Measurements from ENCODE around the gene TTC7B. TPM values are rescaled to one million over a fixed set of nuclear protein-coding genes. Genes with fewer than 3 reads are reported as not detected.

TTC7B gene
- total and polyA plus RNA-seq, 2 of the 8 experiments (the other 6 are each of a cell fraction or from before 2014, with no cell fraction given) = 23.7 to 34.0 TPM

DNA sequence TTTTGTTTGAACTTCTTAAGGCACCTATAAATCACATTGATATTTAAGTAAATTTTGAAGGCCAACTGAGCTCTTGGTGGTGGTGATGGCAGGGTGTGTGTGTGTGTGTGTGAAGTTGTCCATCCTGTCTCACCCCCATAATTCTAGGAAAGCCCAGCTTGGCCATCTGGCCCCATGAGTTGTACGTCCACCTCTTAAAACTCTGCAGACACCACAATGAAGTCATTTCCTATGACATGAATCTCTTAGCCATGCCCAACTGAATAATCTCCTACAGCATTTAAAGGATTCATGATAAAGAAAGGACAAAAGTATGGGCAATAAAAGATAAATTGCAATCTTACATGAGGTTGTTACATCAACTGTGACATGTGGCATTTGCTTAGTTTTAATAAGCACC lies 123.4 kb downstream of the TTC7B start:
- Histone ChIP-seq H2BK120ac (replicated peaks; ENCODE audit: low read depth, low read length) (no peak overlapping the region), H4K8ac (ENCODE audit: extremely low read depth, insufficient read depth, low read length) (no peak overlapping the region), H3K79me1 (ENCODE audit: low read depth, low read length) (no peaks in the 10 kb centered on the region), H3K9ac (replicated peaks in 1 of 4; ENCODE audit: extremely low read depth in 1 of 4, low read depth in 3 of 4, low read length in 3 of 4) (no peak overlapping the region), H2BK5ac (ENCODE audit: low read depth, low read length) (no peak overlapping the region), H3K4me3 (ENCODE audit: extremely low read depth in 1 of 4, insufficient read depth in 2 of 4, low read depth in 3 of 4, low read length in 4 of 4) (no peak overlapping the region), H2BK15ac (ENCODE audit: low read length) (no peak overlapping the region), H3K18ac (ENCODE audit: extremely low read depth, low read length) (no peak overlapping the region), H3K56ac (replicated peaks; ENCODE audit: insufficient read length, low read depth, low read length) (no peak overlapping the region), H3K23ac (ENCODE audit: insufficient read length) (no peak overlapping the region), H2AFZ (ENCODE audit: low read length) (no peak overlapping the region), H3K27me3 (replicated peaks in 1 of 4; ENCODE audit: control insufficient read depth in 3 of 4, extremely low read depth in 1 of 4, insufficient read depth in 3 of 4, low read length in 3 of 4) (no peaks in the 10 kb centered on the region), H2BK12ac (ENCODE audit: low read depth, low read length) (no peak overlapping the region), H3K14ac (ENCODE audit: insufficient read length) (no peak overlapping the region), H3K23me2 (ENCODE audit: low read depth, low read length) (no peaks in the 10 kb centered on the region), H4K5ac (ENCODE audit: insufficient read length, low read depth, low read length) (no peak overlapping the region), H3K9me3 (ENCODE audit: insufficient read depth in 2 of 2, low read depth in 1 of 2, low read length in 1 of 2) (no peaks in the 10 kb centered on the region), H2BK20ac (ENCODE audit: low read length) (no peak overlapping the region), H3K36me3 (ENCODE audit: control insufficient read depth in 2 of 4, insufficient read depth in 4 of 4, low read length in 3 of 4) (no peaks in the 10 kb centered on the region), H4K20me1 (replicated peaks in 1 of 2; ENCODE audit: control insufficient read depth in 1 of 2, insufficient read depth in 2 of 2, low read length in 2 of 2) (no peaks in the 10 kb centered on the region), H3K4ac (replicated peaks; ENCODE audit: insufficient read length, low read depth, low read length) (no peak overlapping the region), H3K4me2 (ENCODE audit: insufficient read depth in 1 of 2, low read depth in 2 of 2, low read length in 2 of 2) (no peak overlapping the region), H3K27ac (ENCODE audit: low read depth, low read length) (no peak overlapping the region), H2AK5ac (ENCODE audit: low read depth, low read length) (no peak overlapping the region), H4K91ac (replicated peaks; ENCODE audit: insufficient read length, low read length) (no peak overlapping the region), H3K79me2 (ENCODE audit: control insufficient read depth in 1 of 2, insufficient read depth in 2 of 2, low read length in 2 of 2) (no peaks in the 10 kb centered on the region), H3K4me1 (replicated peaks in 1 of 4; ENCODE audit: control insufficient read depth in 3 of 4, insufficient read depth in 4 of 4, low read length in 3 of 4) (peaks cover 0 to 3% (median 0%) of the 10 kb centered on the region in 4 experiments; a peak in 2 of 7 replicates)
- WGBS, 2 experiments (ENCODE audit: extremely low coverage in 1 of 2, insufficient coverage in 1 of 2, insufficient read length in 1 of 2, insufficient replicate concordance in 2 of 2, low coverage in 1 of 2, low lambda C conversion rate in 2 of 2, missing lambda C conversion rate in 1 of 2) = 90% methylated on average over 1 of the region's 1 CpG; no CpG with 5 or more reads in 1 of the 2 experiments
- DNase-seq (ENCODE audit: low read depth in 1 of 2, low spot score in 2 of 2) = no peak
- no peak for FAIRE-seq
- ChIA-PET POLR2A (ENCODE audit: partially characterized antibody) (interaction anchor here (0.5 kb wide), 1 partner anchor 187 kb away, joined by 3 read pairs; no protein-coding TSS in a partner anchor), CTCF (ENCODE audit: partially characterized antibody) (interaction anchor here (0.8 to 1.0 kb wide), 2 partner anchors 68 to 122 kb away, joined by 3 read pairs; no protein-coding TSS in a partner anchor)
- TF ChIP-seq EGR1 (IDR thresholded peaks at IDR 0.05; ENCODE audit: borderline replicate concordance, low read depth, low read length) = no peak
- TF ChIP-seq RBBP5 (IDR thresholded peaks at IDR 0.05; ENCODE audit: borderline replicate concordance, low read depth, low read length) = no peak
- TF ChIP-seq SAP30 (IDR thresholded peaks at IDR 0.05; ENCODE audit: insufficient read depth, insufficient replicate concordance, low read length) = no peak
- TF ChIP-seq NANOG (IDR thresholded peaks at IDR 0.05; ENCODE audit: insufficient read depth, low read depth, low read length, poor library complexity, severe bottlenecking) = no peak
- no peak for TF ChIP-seq CEBPB (IDR thresholded peaks at IDR 0.05; ENCODE audit: low read depth, low read length)
- TF ChIP-seq YY1 (IDR thresholded peaks at IDR 0.05; ENCODE audit: low read depth, low read length) = no peak
- no peak for TF ChIP-seq KDM5A (IDR thresholded peaks at IDR 0.05; ENCODE audit: low read length)
- TF ChIP-seq POLR2A (IDR thresholded peaks at IDR 0.05; ENCODE audit: control extremely low read depth in 1 of 2, low read depth in 2 of 2, low read length in 2 of 2) = no peak
- no peak for TF ChIP-seq ZNF274 (IDR thresholded peaks at IDR 0.05; ENCODE audit: borderline replicate concordance, extremely low read depth, low read length)
- TF ChIP-seq, protein P1, sequence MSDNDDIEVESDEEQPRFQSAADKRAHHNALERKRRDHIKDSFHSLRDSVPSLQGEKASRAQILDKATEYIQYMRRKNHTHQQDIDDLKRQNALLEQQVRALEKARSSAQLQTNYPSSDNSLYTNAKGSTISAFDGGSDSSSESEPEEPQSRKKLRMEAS (IDR thresholded peaks at IDR 0.05) = no peak
- TF ChIP-seq TBP (IDR thresholded peaks at IDR 0.05; ENCODE audit: low read depth, low read length) = no peak
